ENCODE measurements around the gene GLYR1.

GRCh38 chr16:4798456-4798855 lies 48.6 kb downstream of the GLYR1 start:
- no peak for TF ChIP-seq CTCF (IDR thresholded peaks at IDR 0.05; ENCODE audit: poor library complexity, severe bottlenecking)
- TF ChIP-seq POLR2AphosphoS5 (IDR thresholded peaks at IDR 0.05) = no peak
- TF ChIP-seq EZH2 (IDR thresholded peaks at IDR 0.05; ENCODE audit: borderline replicate concordance, insufficient read depth, low read length, poor library complexity, severe bottlenecking) = no peak
- no peak for TF ChIP-seq RAD21 (conservative IDR thresholded peaks at IDR 0.05)
- no peak for TF ChIP-seq TAF1 (IDR thresholded peaks at IDR 0.05; ENCODE audit: low read depth)
- TF ChIP-seq EP300 (conservative IDR thresholded peaks at IDR 0.05; ENCODE audit: poor library complexity, severe bottlenecking) = no peak
- no peak for TF ChIP-seq MXI1 (conservative IDR thresholded peaks at IDR 0.05; ENCODE audit: poor library complexity, severe bottlenecking)

All from neural cell (in vitro differentiated cells).